Suprapubic skin (tissue), 4 donors: ENCODE results near the gene ZNF774.

Experiments used
- CTCF ChIP-seq, 2 donors: fragments of 200-600 bp in 1 of 2; fragments of 450-650 bp in 1 of 2; sonication (generic) in 1 of 2; IDR thresholded peaks; one replicate each; pipeline ENCODE4 v1.5.1; 2016 to 2019; ENCODE audit warnings: antibody characterized with exemption in 2 of 2, mild to moderate bottlenecking in 1 of 2, moderate library complexity in 1 of 2
- POLR2A ChIP-seq, 2 donors: fragments of 450-650 bp; IDR thresholded peaks; one replicate each; pipeline ENCODE4 v1.6.1; 2017; ENCODE audit warnings: antibody characterized with exemption in 2 of 2, mild to moderate bottlenecking in 2 of 2, moderate library complexity in 2 of 2
- POLR2AphosphoS5 ChIP-seq, 3 donors: sonication (generic); formaldehyde crosslinking; IDR thresholded peaks; one replicate each; pipeline ENCODE4 v1.6.1; 2017; ENCODE audit warnings: antibody characterized with exemption in 3 of 3

- TF ChIP-seq POLR2AphosphoS5 (IDR thresholded peaks at IDR 0.05) (no peak), CTCF (IDR thresholded peaks at IDR 0.05) (no peak), POLR2A (IDR thresholded peaks at IDR 0.05) (no peak)
Observed at GRCh38 chr15:90344662-90345061, 7.4 kb upstream of the ZNF774 start.
